ENCODE measurements around the gene MRPL58. TPM values are rescaled to one million over a fixed set of nuclear protein-coding genes. Genes with fewer than 3 reads are reported as not detected.

Gene MRPL58
- total RNA-seq, 4 donors from 2014 or later: 32.1 to 51.9 (median 46.0) TPM

- 82 to 85% methylated on average over 7 of the region's 7 CpGs for WGBS, 2 donors
- no peak for TF ChIP-seq POLR2A (IDR thresholded peaks at IDR 0.05)
- TF ChIP-seq EP300 (IDR thresholded peaks at IDR 0.05): no peak
- TF ChIP-seq, protein P1, sequence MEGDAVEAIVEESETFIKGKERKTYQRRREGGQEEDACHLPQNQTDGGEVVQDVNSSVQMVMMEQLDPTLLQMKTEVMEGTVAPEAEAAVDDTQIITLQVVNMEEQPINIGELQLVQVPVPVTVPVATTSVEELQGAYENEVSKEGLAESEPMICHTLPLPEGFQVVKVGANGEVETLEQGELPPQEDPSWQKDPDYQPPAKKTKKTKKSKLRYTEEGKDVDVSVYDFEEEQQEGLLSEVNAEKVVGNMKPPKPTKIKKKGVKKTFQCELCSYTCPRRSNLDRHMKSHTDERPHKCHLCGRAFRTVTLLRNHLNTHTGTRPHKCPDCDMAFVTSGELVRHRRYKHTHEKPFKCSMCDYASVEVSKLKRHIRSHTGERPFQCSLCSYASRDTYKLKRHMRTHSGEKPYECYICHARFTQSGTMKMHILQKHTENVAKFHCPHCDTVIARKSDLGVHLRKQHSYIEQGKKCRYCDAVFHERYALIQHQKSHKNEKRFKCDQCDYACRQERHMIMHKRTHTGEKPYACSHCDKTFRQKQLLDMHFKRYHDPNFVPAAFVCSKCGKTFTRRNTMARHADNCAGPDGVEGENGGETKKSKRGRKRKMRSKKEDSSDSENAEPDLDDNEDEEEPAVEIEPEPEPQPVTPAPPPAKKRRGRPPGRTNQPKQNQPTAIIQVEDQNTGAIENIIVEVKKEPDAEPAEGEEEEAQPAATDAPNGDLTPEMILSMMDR (IDR thresholded peaks at IDR 0.05): no peak
- Histone ChIP-seq H3K36me3 (peaks cover 0 to 2% (median 0%) of the 10 kb centered on the region in 3 donors), H3K9me3 (no peaks in the 10 kb centered on the region), H3K27ac (no peak overlapping the region), H3K4me1 (peaks cover 0 to 7% (median 1%) of the 10 kb centered on the region in 4 donors), H3K4me3 (no peak overlapping the region), H3K27me3 (no peaks in the 10 kb centered on the region)
- no peak for DNase-seq (ENCODE audit: low spot score in 2 of 2)
These were observed 18.0 kb upstream of the MRPL58 start for GRCh38 chr17:74994440-74994839.

DNA sequence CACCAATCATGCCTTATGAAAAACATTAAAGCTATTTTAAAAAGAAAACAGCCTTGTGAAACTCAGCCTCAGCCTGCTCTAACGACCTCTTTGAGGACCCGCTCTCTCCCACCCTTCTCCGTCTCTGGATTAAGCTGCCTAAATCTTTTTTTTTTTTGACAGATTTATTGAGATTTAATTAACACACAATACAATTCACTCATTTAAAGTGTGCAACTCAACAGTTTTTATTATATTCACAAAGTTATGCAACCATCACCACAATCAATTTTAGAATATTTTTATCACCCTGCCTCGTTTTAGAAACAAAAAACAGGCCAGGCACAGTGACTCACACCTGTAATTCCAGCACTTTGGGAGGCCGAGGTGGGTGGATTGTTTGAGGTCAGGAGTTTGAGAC, 16.6 kb upstream of the MRPL58 start:
- Histone ChIP-seq H3K9me3 (no peaks in the 10 kb centered on the region), H3K4me3 (no peak overlapping the region), H3K4me1 (no peaks in the 10 kb centered on the region), H3K36me3 (peaks cover 0 to 12% (median 0%) of the 10 kb centered on the region in 3 donors), H3K27ac (no peak overlapping the region), H3K27me3 (no peaks in the 10 kb centered on the region)
- 75 to 78% methylated on average over 5 of the region's 5 CpGs for WGBS, 2 donors
- TF ChIP-seq, protein P1 (IDR thresholded peaks at IDR 0.05): no peak
- TF ChIP-seq POLR2A (IDR thresholded peaks at IDR 0.05): no peak
- no peak for TF ChIP-seq EP300 (IDR thresholded peaks at IDR 0.05)
- DNase-seq (ENCODE audit: low spot score in 2 of 2): no peak

DNA sequence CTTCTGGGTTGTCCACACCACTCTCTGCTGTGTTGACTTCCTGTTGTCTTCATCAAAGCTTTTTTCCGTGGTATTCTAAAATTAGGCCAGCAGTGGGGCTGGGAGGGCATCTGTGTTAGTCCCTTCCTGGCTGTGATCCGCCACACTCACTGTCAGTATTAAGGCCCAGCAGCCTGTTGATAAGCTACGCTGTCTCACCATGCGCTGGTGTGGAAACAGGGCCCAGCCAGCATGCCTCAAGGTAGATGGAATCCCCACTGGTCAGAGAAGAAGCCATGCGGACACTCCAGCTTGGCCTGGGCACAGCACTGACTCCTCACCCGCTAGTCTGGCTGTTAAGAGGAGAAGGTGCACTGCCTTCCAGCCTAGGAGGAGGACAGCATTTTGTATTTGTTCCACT, 13.7 kb upstream of the MRPL58 start:
- 33 to 82% methylated on average over 1 to 6 of the region's 6 CpGs for WGBS, 2 donors
- no peaks in the 10 kb centered on the region for H3K27me3 ChIP-seq
- H3K4me1 ChIP-seq: no peaks in the 10 kb centered on the region
- H3K4me3 ChIP-seq: no peak overlapping the region
- TF ChIP-seq POLR2A (IDR thresholded peaks at IDR 0.05): no peak
- TF ChIP-seq, protein P1 (IDR thresholded peaks at IDR 0.05): no peak
- no peak for TF ChIP-seq EP300 (IDR thresholded peaks at IDR 0.05)
- H3K9me3 ChIP-seq: no peaks in the 10 kb centered on the region
- H3K36me3 ChIP-seq: peaks cover 0 to 41% (median 0%) of the 10 kb centered on the region in 3 donors
- DNase-seq (ENCODE audit: low spot score in 2 of 2): no peak
- H3K27ac ChIP-seq: no peak overlapping the region

GRCh38 chr17:74999523-74999922, 12.9 kb upstream of the MRPL58 start:
- Histone ChIP-seq H3K4me3 (no peak overlapping the region), H3K9me3 (no peaks in the 10 kb centered on the region), H3K36me3 (peaks cover 0 to 48% (median 0%) of the 10 kb centered on the region in 3 donors), H3K4me1 (no peaks in the 10 kb centered on the region), H3K27me3 (no peaks in the 10 kb centered on the region), H3K27ac (no peak overlapping the region)
- TF ChIP-seq, protein P1 (IDR thresholded peaks at IDR 0.05): no peak
- no peak for TF ChIP-seq EP300 (IDR thresholded peaks at IDR 0.05)
- no peak for TF ChIP-seq POLR2A (IDR thresholded peaks at IDR 0.05)
- WGBS, 2 donors: 86 to 91% methylated on average over 4 of the region's 4 CpGs
- DNase-seq (ENCODE audit: low spot score in 2 of 2): no peak

DNA sequence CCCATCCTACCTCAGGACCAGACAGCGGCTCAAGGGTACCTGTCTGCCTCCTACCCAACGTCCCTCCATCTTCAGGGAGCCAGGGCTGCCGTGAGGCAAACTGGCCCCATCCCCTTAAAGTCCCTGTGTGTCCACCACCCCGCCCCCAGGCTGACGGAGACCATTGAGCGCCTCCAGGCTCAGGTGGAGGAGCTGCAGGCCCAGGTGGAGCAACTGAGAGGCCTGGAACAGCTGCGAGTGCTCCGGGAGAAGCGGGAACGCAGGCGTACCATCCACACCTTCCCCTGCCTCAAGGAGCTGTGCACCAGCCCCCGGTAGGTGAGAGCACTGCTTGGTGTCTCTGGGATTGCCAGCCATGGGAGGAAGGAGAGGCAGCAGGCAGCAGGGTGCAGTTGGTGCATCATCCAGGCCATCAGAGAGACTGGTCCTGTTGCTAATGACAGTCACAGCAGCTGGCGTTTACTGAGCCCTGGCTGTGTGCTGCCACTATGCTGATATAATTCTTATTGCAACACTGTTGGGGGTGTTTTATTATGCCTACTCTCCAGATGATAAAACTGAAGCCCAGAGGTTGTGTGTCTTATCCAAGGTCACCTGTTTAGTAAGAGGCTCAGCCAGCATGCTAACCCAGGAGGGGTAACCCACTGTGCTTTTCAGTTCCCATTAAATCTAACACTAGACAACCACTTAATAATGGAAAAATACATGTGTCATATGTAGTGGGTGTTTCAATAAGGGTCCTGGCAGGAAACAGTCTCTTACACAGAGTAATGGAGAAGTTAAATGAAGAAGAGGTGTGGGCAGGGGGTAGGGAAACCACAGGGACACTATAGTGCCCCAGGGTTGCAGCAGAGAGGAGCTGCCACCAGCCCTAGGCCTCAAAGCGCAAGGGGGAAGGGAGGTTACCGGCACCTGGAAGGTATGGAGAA, 10.3 kb upstream of the MRPL58 start:
- Histone ChIP-seq H3K27ac (no peak overlapping the region), H3K36me3 (peaks cover 0 to 61% (median 0%) of the 10 kb centered on the region in 3 donors), H3K9me3 (no peaks in the 10 kb centered on the region)

More for the DNA sequence above, 10.3 kb upstream of the MRPL58 start:
- Histone ChIP-seq H3K27me3 (no peaks in the 10 kb centered on the region), H3K4me3 (no peak overlapping the region), H3K4me1 (no peaks in the 10 kb centered on the region)
- no peak for TF ChIP-seq EP300 (IDR thresholded peaks at IDR 0.05)
- TF ChIP-seq, protein P1 (IDR thresholded peaks at IDR 0.05): no peak
- TF ChIP-seq POLR2A (IDR thresholded peaks at IDR 0.05): no peak
- 91 to 92% methylated on average over 15 of the region's 15 CpGs for WGBS, 2 donors
- DNase-seq (ENCODE audit: low spot score in 2 of 2): no peak
